Measurements from ENCODE around the gene CUBN. TPM values are rescaled to one million over a fixed set of nuclear protein-coding genes. Genes with fewer than 3 reads are reported as not detected.

Gene CUBN
- total and polyA plus RNA-seq, 2 of the 13 experiments (the other 11 are each of a cell fraction or from before 2014, with no cell fraction given): 0.27 to 0.32 TPM

DNA sequence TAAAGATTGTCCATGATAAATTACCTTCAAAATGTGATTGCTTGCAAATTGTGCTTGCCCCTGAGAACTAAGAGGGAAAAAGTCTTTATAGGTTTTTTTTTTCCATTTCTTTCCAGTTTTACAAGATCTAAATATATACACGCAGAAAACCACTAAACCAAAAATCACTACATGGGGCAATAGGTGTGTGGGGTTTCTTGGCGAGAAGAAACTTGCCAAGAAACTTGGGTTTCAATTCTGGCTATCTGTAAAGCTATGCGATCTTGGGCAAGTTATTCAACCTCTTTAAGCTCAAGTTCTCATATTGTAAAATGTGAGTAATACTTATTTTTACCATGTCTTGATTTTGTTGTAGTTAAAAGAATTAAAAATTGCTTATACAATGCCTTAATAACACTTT lies 17.0 kb downstream of the CUBN start:
- no peak for ATAC-seq

More for the DNA sequence above, 17.0 kb downstream of the CUBN start:
- 60% methylated on average over 3 of the region's 3 CpGs for WGBS (ENCODE audit: low lambda C conversion rate)
- no peak for DNase-seq (ENCODE audit: low spot score)
- H3K4me1 ChIP-seq (ENCODE audit: insufficient read depth, low read length): no peaks in the 10 kb centered on the region
- H3K9ac ChIP-seq (ENCODE audit: insufficient read depth, low read depth, low read length): no peak overlapping the region
- no peaks in the 10 kb centered on the region for H3K9me3 ChIP-seq (ENCODE audit: low read length)
- no TSS peak for BruUV-seq (replicated peaks)
- TF ChIP-seq KDM6A (CRISPR knock-in tag; IDR thresholded peaks at IDR 0.05; ENCODE audit: low read depth) (no peak), CHD4 (IDR thresholded peaks at IDR 0.05; ENCODE audit: borderline replicate concordance, low read length) (no peak), HOXA9 (CRISPR knock-in tag; IDR thresholded peaks at IDR 0.05; ENCODE audit: borderline replicate concordance) (no peak), TAF15 (IDR thresholded peaks at IDR 0.05; ENCODE audit: low read depth, low read length, poor library complexity, severe bottlenecking) (no peak), RXRB (CRISPR knock-in tag; IDR thresholded peaks at IDR 0.05; ENCODE audit: borderline replicate concordance) (no peak), RAD51 (IDR thresholded peaks at IDR 0.05; ENCODE audit: borderline replicate concordance) (no peak), ZNF468 (CRISPR knock-in tag; IDR thresholded peaks at IDR 0.05) (no peak), HMGA1 (CRISPR knock-in tag; conservative IDR thresholded peaks at IDR 0.05) (no peak), ZNF317 (CRISPR knock-in tag; IDR thresholded peaks at IDR 0.05) (no peak), POLR2A (IDR thresholded peaks at IDR 0.05; ENCODE audit: insufficient read depth in 1 of 2, low read depth in 2 of 2, low read length in 2 of 2) (no peak), CAMTA2 (CRISPR knock-in tag; IDR thresholded peaks at IDR 0.05; ENCODE audit: borderline replicate concordance) (no peak), ETV6 (CRISPR knock-in tag; conservative IDR thresholded peaks at IDR 0.05) (no peak), ZNF205 (CRISPR knock-in tag; IDR thresholded peaks at IDR 0.05) (no peak), FOXK1 (CRISPR knock-in tag; IDR thresholded peaks at IDR 0.05; ENCODE audit: borderline replicate concordance, low read depth) (no peak)
- TF ChIP-seq, protein P1, sequence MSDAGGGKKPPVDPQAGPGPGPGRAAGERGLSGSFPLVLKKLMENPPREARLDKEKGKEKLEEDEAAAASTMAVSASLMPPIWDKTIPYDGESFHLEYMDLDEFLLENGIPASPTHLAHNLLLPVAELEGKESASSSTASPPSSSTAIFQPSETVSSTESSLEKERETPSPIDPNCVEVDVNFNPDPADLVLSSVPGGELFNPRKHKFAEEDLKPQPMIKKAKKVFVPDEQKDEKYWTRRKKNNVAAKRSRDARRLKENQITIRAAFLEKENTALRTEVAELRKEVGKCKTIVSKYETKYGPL (CRISPR knock-in tag; IDR thresholded peaks at IDR 0.05): no peak
- TF ChIP-seq, protein P2, sequence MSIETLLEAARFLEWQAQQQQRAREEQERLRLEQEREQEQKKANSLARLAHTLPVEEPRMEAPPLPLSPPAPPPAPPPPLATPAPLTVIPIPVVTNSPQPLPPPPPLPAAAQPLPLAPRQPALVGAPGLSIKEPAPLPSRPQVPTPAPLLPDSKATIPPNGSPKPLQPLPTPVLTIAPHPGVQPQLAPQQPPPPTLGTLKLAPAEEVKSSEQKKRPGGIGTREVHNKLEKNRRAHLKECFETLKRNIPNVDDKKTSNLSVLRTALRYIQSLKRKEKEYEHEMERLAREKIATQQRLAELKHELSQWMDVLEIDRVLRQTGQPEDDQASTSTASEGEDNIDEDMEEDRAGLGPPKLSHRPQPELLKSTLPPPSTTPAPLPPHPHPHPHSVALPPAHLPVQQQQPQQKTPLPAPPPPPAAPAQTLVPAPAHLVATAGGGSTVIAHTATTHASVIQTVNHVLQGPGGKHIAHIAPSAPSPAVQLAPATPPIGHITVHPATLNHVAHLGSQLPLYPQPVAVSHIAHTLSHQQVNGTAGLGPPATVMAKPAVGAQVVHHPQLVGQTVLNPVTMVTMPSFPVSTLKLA (IDR thresholded peaks at IDR 0.05): no peak
- TF ChIP-seq, protein P3, sequence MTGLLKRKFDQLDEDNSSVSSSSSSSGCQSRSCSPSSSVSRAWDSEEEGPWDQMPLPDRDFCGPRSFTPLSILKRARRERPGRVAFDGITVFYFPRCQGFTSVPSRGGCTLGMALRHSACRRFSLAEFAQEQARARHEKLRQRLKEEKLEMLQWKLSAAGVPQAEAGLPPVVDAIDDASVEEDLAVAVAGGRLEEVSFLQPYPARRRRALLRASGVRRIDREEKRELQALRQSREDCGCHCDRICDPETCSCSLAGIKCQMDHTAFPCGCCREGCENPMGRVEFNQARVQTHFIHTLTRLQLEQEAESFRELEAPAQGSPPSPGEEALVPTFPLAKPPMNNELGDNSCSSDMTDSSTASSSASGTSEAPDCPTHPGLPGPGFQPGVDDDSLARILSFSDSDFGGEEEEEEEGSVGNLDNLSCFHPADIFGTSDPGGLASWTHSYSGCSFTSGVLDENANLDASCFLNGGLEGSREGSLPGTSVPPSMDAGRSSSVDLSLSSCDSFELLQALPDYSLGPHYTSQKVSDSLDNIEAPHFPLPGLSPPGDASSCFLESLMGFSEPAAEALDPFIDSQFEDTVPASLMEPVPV (CRISPR knock-in tag; IDR thresholded peaks at IDR 0.05): no peak
- intact Hi-C loops (cut with micrococcal nuclease; ENCODE audit: unreplicated experiment) (no loop called here), in situ Hi-C loops (cut with HindIII; ENCODE audit: extremely low pct_ligation_motif_present, low pct_unique_long_range_greater_than_20kb) (no loop called here)
- H2AFZ ChIP-seq (ENCODE audit: low read length): no peak overlapping the region
- H3K79me2 ChIP-seq (ENCODE audit: insufficient read depth, low read length): no peaks in the 10 kb centered on the region
- FAIRE-seq: no peak
- H4K20me1 ChIP-seq (ENCODE audit: insufficient read depth, low read length): no peaks in the 10 kb centered on the region
- H3K4me2 ChIP-seq (ENCODE audit: low read depth, low read length): no peak overlapping the region
- H3K36me3 ChIP-seq (replicated peaks in 1 of 2; ENCODE audit: control insufficient read depth in 1 of 2, insufficient read depth in 2 of 2, low read length in 2 of 2): no peaks in the 10 kb centered on the region
- POLR2A ChIA-PET: no interaction called here
- H3K4me3 ChIP-seq (replicated peaks in 1 of 3; ENCODE audit: insufficient read depth in 1 of 3, low read depth in 2 of 3, low read length in 3 of 3): no peak overlapping the region
- H3K27me3 ChIP-seq (ENCODE audit: control insufficient read depth in 1 of 2, insufficient read depth in 2 of 2, low read length in 2 of 2): no peaks in the 10 kb centered on the region
- CTCF ChIA-PET (ENCODE audit: low intra/inter-chr PET ratio, low total read pairs): no interaction called here
- H3K27ac ChIP-seq (ENCODE audit: extremely low read length, insufficient read depth, low read length): no peak overlapping the region
